ENCODE results near the gene BABAM2. TPM values are rescaled to one million over a fixed set of nuclear protein-coding genes. Genes with fewer than 3 reads are reported as not detected.
A peak's percentile ranks its signal among the peaks of the same experiment; 100 is the strongest.

Gene BABAM2
- total RNA-seq, 4 donors from 2014 or later = 24.3 to 46.1 (median 44.5) TPM

DNA sequence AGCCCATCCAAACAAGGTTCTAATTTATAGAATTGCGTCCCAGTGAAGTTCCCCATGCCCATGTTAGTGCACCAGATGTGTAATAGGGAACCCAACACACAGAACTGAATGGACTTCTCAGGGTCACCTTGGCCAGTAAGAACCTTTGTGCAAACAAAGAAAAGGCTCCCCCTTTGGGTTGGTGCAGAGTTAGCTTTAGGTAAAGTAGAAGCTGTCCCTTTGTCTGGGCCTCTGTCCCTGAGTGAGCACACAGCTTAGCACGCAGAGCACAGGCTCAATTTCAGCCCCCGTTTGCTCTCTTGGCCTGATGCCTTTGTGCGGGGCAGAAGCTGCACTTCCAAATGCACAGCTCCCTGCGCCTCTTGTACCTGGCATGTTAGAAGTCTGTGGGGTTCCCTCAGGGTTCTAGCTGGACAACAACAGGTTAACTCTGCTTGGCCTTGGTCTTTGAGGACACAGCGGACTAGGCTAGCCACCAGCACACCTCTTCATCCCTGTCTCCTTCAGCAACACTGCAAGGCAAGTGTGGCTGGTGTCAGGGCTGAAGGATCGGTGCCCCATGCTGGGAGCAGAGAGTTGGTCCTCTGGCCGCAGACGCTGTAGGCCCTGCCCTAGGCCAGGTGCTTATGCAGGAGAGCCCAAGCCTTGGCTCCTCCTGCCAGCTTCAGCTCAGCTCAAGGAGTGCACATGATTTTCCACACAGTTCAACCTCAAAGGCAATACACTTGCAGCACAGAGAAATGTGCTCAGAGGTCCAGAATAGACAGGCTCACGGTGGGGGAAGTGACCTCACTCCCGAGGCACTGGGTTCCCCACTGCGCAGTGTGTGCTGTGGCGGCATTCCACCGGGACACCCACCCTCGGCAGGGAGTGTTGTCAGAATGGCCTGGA, 428.8 kb downstream of the BABAM2 start:
- Histone ChIP-seq H3K27me3 (no peaks in the 10 kb centered on the region), H3K4me1 (peaks cover 0 to 53% (median 11%) of the 10 kb centered on the region in 4 donors), H3K9me3 (no peaks in the 10 kb centered on the region), H3K36me3 (no peaks in the 10 kb centered on the region), H3K27ac (peak overlapping the region in 2 of 4 donors; percentile 12 to 41), H3K4me3 (no peak overlapping the region)
- 81 to 84% methylated on average over 10 to 15 of the region's 15 CpGs for WGBS, 2 donors
- no peak for TF ChIP-seq EP300 (IDR thresholded peaks at IDR 0.05)
- TF ChIP-seq POLR2A (IDR thresholded peaks at IDR 0.05) = no peak
- TF ChIP-seq, protein P1, sequence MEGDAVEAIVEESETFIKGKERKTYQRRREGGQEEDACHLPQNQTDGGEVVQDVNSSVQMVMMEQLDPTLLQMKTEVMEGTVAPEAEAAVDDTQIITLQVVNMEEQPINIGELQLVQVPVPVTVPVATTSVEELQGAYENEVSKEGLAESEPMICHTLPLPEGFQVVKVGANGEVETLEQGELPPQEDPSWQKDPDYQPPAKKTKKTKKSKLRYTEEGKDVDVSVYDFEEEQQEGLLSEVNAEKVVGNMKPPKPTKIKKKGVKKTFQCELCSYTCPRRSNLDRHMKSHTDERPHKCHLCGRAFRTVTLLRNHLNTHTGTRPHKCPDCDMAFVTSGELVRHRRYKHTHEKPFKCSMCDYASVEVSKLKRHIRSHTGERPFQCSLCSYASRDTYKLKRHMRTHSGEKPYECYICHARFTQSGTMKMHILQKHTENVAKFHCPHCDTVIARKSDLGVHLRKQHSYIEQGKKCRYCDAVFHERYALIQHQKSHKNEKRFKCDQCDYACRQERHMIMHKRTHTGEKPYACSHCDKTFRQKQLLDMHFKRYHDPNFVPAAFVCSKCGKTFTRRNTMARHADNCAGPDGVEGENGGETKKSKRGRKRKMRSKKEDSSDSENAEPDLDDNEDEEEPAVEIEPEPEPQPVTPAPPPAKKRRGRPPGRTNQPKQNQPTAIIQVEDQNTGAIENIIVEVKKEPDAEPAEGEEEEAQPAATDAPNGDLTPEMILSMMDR (IDR thresholded peaks at IDR 0.05) = no peak
- DNase-seq (ENCODE audit: low spot score in 2 of 2) = no peak

DNA sequence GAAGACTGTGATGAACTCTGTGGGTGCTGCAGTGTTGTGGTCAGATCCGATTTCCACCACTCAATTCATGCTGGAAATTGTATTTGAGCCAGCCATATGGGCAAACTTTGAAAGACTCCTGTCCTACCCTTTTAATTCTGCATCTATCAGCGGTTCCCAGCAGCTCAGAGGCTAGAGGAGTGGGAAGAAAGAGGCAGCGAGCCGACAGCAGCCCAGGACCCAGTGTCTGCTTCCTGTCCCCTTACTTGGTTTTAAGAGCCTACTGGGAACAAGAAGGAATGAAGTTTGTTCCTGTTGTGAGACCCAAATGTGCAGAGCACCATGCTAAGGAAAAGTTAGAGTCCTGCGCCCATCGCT, 429.5 kb downstream of the BABAM2 start:
- no peaks in the 10 kb centered on the region for H3K27me3 ChIP-seq
- peak overlapping the region in 2 of 4 donors; percentile 12 to 41 for H3K27ac ChIP-seq
- 78 to 86% methylated on average over 6 of the region's 6 CpGs for WGBS, 2 donors
- DNase-seq (ENCODE audit: low spot score in 2 of 2) = no peak
- no peaks in the 10 kb centered on the region for H3K9me3 ChIP-seq
- H3K36me3 ChIP-seq = no peaks in the 10 kb centered on the region
- H3K4me1 ChIP-seq = peaks cover 0 to 53% (median 12%) of the 10 kb centered on the region in 4 donors
- H3K4me3 ChIP-seq = no peak overlapping the region
- TF ChIP-seq, protein P1 (IDR thresholded peaks at IDR 0.05) = no peak
- TF ChIP-seq POLR2A (IDR thresholded peaks at IDR 0.05) = no peak

DNA sequence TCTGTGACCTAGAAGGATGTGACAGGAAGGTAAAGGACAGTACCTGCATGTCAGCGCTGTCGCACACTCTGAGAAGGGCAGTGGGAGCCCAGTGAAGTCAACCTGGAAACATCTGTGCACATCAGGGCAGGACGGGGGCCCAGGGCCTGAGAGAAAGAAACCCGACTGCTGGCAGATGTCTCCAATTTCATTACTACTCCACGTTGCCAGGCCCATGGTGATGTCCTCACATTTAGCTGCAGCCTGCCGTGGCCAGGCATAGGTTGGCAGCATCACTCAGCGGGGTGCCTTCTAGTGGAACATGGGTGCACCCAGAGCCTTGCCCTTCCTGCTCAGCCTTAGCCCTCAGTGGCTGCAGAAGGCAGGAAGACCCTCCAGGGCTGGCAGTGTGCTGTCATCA, 429.8 kb downstream of the BABAM2 start:
- no peak for DNase-seq (ENCODE audit: low spot score in 2 of 2)
- Histone ChIP-seq H3K27ac (peak overlapping the region in 2 of 4 donors; percentile 12 to 41), H3K9me3 (no peaks in the 10 kb centered on the region), H3K4me1 (peaks cover 0 to 57% (median 14%) of the 10 kb centered on the region in 4 donors), H3K36me3 (no peaks in the 10 kb centered on the region), H3K4me3 (no peak overlapping the region), H3K27me3 (no peaks in the 10 kb centered on the region)
- 86 to 91% methylated on average over 7 of the region's 7 CpGs for WGBS, 2 donors
- TF ChIP-seq EP300 (IDR thresholded peaks at IDR 0.05) (no peak), POLR2A (IDR thresholded peaks at IDR 0.05) (no peak)
- TF ChIP-seq, protein P1 (IDR thresholded peaks at IDR 0.05) = no peak

DNA sequence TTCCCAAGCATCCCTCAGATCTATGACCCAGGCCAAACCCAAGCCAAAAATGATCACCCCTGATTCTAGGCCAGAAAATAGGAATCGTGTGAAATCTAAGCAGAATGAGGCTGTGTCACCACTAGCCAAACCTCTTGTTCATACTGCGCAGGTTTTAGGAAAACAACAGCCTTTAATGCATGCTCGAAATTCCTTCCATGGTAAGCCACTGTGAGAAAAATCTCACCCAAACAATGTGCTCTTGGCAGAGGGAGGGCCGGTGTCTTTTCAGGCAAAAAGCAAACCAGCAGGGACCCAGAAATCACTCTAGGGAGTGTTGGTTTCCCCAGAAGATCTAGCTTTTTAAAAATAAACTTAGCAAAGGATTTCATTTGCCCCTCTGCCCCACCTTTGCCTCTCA, 430.9 kb downstream of the BABAM2 start:
- WGBS, 2 donors = 46 to 52% methylated on average over 4 of the region's 4 CpGs
- peaks cover 0 to 67% (median 23%) of the 10 kb centered on the region in 4 donors for H3K4me1 ChIP-seq
- no peaks in the 10 kb centered on the region for H3K9me3 ChIP-seq
- H3K4me3 ChIP-seq = no peak overlapping the region
- peak overlapping the region in 2 of 4 donors; percentile 26 to 57 for H3K27ac ChIP-seq
- TF ChIP-seq EP300 (IDR thresholded peaks at IDR 0.05) = peak in 1 of 2 donors; percentile 21
- TF ChIP-seq, protein P1 (IDR thresholded peaks at IDR 0.05) = no peak
- DNase-seq (ENCODE audit: low spot score in 2 of 2) = no peak
- no peaks in the 10 kb centered on the region for H3K27me3 ChIP-seq
- H3K36me3 ChIP-seq = no peaks in the 10 kb centered on the region

DNA sequence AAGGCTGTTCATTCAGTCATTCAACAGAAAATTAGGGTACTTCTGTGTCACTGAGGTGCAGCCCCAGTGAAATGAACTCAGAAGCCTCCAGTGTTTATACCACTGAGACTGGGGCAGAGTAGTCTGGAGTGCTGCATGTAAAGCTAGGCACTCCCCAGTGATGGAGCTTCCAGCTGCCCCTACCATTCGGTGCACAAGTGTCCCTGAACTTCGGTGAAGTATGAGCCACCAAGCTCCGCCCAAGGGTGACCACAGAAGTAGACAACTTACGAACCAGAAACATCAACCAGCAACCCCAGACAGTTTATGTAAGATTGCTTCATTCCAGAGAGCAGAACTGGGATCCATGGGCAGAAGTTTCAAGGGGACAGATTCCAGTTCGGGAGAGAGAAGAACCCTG, 431.5 kb downstream of the BABAM2 start:
- Histone ChIP-seq H3K4me1 (peaks cover 0 to 67% (median 29%) of the 10 kb centered on the region in 4 donors), H3K27ac (peak overlapping the region in 2 of 4 donors; percentile 26 to 57)
- WGBS, 2 donors = 63 to 87% methylated on average over 5 of the region's 5 CpGs

More for the DNA sequence above, 431.5 kb downstream of the BABAM2 start:
- no peak overlapping the region for H3K4me3 ChIP-seq
- H3K9me3 ChIP-seq = no peaks in the 10 kb centered on the region
- no peaks in the 10 kb centered on the region for H3K27me3 ChIP-seq
- no peak for DNase-seq (ENCODE audit: low spot score in 2 of 2)
- no peaks in the 10 kb centered on the region for H3K36me3 ChIP-seq
- TF ChIP-seq EP300 (IDR thresholded peaks at IDR 0.05) = no peak
- TF ChIP-seq, protein P1 (IDR thresholded peaks at IDR 0.05) = no peak
- TF ChIP-seq POLR2A (IDR thresholded peaks at IDR 0.05) = no peak
